ENCODE results near the gene SUN1.

- TF ChIP-seq GATA2 (IDR thresholded peaks at IDR 0.05; ENCODE audit: low read depth, low read length): no peak
- TF ChIP-seq GATA3 (IDR thresholded peaks at IDR 0.05; ENCODE audit: low read depth, low read length): no peak
Measured at GRCh38 chr7:841943-842342, 9.7 kb downstream of the SUN1 start.

All from SH-SY5Y (cell line).